Measurements from ENCODE around the gene NTRK3.

Gene NTRK3

DNA sequence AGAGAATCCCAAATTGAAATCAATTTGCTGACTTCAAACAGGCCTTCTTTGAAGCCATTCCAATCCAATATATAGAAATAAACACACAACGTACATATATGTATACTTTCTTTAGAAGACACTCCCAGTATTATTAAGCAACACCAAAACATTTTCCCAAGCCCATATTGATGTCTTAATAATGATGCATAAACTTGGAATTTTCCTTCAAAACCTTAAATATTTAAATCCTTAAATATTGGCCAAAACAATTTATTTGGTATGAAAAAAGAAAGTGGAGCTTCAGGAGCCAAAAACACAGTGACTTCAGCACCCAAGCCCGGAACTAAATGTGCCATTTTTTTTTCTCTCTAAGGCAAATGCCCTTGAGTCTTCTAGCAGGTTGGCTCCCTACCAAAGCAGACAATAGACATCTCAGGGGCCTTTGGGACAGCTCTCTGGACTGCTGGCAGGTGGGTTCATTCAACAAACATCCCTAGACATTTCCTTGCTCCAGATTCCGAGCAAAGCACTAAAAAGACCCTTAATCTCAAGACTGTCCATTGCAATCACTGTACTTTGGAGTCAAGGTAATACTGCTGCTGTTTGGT, 384.7 kb downstream of the NTRK3 start:
- DNase-seq (ENCODE audit: low spot score) (no peak), ATAC-seq (ENCODE audit: low read depth) (no peak)
- no peak overlapping the region for H3K4me3 ChIP-seq (ENCODE audit: severe bottlenecking)
- H3K4me1 ChIP-seq (ENCODE audit: insufficient read depth, poor library complexity, severe bottlenecking), result no peaks in the 10 kb centered on the region
- no peak overlapping the region for H3K27ac ChIP-seq (ENCODE audit: poor library complexity, severe bottlenecking)
- no peaks in the 10 kb centered on the region for H3K9me3 ChIP-seq (ENCODE audit: severe bottlenecking)
- no peaks in the 10 kb centered on the region for H3K36me3 ChIP-seq (ENCODE audit: low read depth)
- no peaks in the 10 kb centered on the region for H3K27me3 ChIP-seq (ENCODE audit: insufficient read depth, poor library complexity, severe bottlenecking)
- TF ChIP-seq, protein P1, sequence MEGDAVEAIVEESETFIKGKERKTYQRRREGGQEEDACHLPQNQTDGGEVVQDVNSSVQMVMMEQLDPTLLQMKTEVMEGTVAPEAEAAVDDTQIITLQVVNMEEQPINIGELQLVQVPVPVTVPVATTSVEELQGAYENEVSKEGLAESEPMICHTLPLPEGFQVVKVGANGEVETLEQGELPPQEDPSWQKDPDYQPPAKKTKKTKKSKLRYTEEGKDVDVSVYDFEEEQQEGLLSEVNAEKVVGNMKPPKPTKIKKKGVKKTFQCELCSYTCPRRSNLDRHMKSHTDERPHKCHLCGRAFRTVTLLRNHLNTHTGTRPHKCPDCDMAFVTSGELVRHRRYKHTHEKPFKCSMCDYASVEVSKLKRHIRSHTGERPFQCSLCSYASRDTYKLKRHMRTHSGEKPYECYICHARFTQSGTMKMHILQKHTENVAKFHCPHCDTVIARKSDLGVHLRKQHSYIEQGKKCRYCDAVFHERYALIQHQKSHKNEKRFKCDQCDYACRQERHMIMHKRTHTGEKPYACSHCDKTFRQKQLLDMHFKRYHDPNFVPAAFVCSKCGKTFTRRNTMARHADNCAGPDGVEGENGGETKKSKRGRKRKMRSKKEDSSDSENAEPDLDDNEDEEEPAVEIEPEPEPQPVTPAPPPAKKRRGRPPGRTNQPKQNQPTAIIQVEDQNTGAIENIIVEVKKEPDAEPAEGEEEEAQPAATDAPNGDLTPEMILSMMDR (IDR thresholded peaks at IDR 0.05; ENCODE audit: poor library complexity, severe bottlenecking), result no peak

DNA sequence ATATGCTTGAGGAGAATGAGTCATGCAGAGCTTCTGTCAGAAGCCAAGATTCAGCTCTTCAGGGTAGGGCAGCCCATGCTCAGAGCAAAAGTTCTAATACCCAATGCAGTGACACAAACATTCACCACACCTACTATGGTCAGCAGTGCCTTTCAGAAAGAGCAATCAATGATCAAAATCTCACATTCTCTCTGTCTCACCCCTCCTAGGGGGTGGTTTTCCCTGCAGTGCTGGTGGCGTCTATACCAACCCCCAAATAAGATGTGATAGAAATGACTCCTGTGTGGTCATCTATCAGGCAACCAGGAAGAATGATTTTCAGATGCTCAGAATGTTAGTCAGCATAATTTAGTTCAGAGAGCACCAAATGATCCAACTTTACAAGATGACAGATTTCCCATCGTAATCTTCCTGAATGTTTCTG, 385.3 kb downstream of the NTRK3 start:
- Histone ChIP-seq H3K27ac (ENCODE audit: poor library complexity, severe bottlenecking) (no peak overlapping the region), H3K4me3 (ENCODE audit: severe bottlenecking) (no peak overlapping the region)
- no peak for DNase-seq (ENCODE audit: low spot score)

DNA sequence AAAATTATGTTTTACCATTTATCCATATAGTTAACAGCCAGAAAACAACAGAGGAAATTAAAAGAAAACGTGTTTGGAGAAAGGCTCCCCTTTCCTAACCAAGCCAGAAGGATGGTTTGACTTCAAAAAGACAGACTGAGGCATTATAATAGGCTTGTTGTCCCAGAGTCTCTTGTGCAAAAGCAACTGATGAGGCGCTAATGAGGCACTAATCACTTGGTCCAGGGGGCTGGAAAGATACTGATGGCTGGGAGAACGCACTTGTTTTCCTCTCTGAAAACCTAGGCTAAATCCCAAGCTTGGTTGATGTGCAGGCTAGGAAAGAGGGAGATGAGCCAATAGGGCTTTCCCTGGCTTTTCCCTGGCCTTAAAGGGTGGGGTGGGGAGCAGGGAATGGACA, 389.6 kb downstream of the NTRK3 start:
- H3K4me1 ChIP-seq (ENCODE audit: insufficient read depth, poor library complexity, severe bottlenecking), result no peaks in the 10 kb centered on the region
- H3K36me3 ChIP-seq (ENCODE audit: low read depth), result no peaks in the 10 kb centered on the region
- H3K27me3 ChIP-seq (ENCODE audit: insufficient read depth, poor library complexity, severe bottlenecking), result no peaks in the 10 kb centered on the region
- H3K27ac ChIP-seq (ENCODE audit: poor library complexity, severe bottlenecking), result no peak overlapping the region
- no peaks in the 10 kb centered on the region for H3K9me3 ChIP-seq (ENCODE audit: severe bottlenecking)
- TF ChIP-seq, protein P1 (IDR thresholded peaks at IDR 0.05; ENCODE audit: poor library complexity, severe bottlenecking), result no peak
- DNase-seq (ENCODE audit: low spot score) (no peak), ATAC-seq (ENCODE audit: low read depth) (no peak)
- H3K4me3 ChIP-seq (ENCODE audit: severe bottlenecking), result no peak overlapping the region

More for the DNA sequence above, 385.3 kb downstream of the NTRK3 start:
- TF ChIP-seq, protein P1 (IDR thresholded peaks at IDR 0.05; ENCODE audit: poor library complexity, severe bottlenecking), result no peak
- Histone ChIP-seq H3K27me3 (ENCODE audit: insufficient read depth, poor library complexity, severe bottlenecking) (no peaks in the 10 kb centered on the region), H3K4me1 (ENCODE audit: insufficient read depth, poor library complexity, severe bottlenecking) (no peaks in the 10 kb centered on the region), H3K36me3 (ENCODE audit: low read depth) (no peaks in the 10 kb centered on the region), H3K9me3 (ENCODE audit: severe bottlenecking) (no peaks in the 10 kb centered on the region)
- no peak for ATAC-seq (ENCODE audit: low read depth)

DNA sequence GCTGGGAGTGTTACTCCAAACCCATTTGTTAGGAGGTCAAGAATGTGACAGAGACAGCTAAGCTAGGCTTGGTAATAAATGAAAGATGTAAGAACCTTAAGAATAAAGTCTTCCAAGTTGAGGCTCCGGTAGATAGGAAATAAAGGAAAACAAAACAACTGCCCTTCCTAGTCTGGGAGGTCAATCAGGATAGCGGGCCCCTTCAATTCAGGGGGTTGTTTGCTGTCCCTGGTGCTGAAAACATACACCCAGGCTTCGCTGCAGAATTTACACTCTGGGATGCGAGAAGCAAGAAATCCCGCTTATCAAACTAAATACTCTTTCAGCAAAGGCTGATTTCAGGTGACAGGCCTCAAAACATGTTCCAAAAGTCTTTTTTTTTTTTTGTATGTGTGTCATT, 393.4 kb downstream of the NTRK3 start:
- Histone ChIP-seq H3K4me1 (ENCODE audit: insufficient read depth, poor library complexity, severe bottlenecking) (no peaks in the 10 kb centered on the region), H3K4me3 (ENCODE audit: severe bottlenecking) (no peak overlapping the region), H3K27ac (ENCODE audit: poor library complexity, severe bottlenecking) (no peak overlapping the region), H3K36me3 (ENCODE audit: low read depth) (no peaks in the 10 kb centered on the region), H3K27me3 (ENCODE audit: insufficient read depth, poor library complexity, severe bottlenecking) (peaks cover 6% of the 10 kb centered on the region), H3K9me3 (ENCODE audit: severe bottlenecking) (no peaks in the 10 kb centered on the region)
- ATAC-seq (ENCODE audit: low read depth) (peak; percentile 64; the same call in 1 of the 3 replicates), DNase-seq (ENCODE audit: low spot score) (no peak)
- TF ChIP-seq, protein P1 (IDR thresholded peaks at IDR 0.05; ENCODE audit: poor library complexity, severe bottlenecking), result no peak

DNA sequence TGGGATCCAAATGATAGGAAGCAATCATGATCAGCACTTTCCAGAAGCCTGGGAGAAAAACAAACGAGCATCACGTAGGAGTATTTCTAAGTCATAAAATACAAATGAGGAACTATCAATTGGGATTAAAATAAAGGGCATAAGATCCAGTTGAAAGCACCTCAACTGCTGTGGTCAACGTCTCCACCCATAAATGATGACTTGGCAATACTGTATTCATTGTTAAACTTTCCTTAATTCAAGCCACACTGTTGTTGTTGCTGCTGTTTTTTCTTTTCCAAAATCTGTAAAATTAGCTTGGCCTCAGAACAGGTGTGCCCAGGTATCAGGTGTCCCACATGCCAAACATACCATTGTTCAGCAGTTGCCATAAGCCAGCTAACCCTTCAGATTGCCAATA, 395.8 kb downstream of the NTRK3 start:
- TF ChIP-seq, protein P1 (IDR thresholded peaks at IDR 0.05; ENCODE audit: poor library complexity, severe bottlenecking), result no peak
- Histone ChIP-seq H3K36me3 (ENCODE audit: low read depth) (no peaks in the 10 kb centered on the region), H3K4me1 (ENCODE audit: insufficient read depth, poor library complexity, severe bottlenecking) (no peaks in the 10 kb centered on the region), H3K9me3 (ENCODE audit: severe bottlenecking) (no peaks in the 10 kb centered on the region), H3K4me3 (ENCODE audit: severe bottlenecking) (no peak overlapping the region), H3K27me3 (ENCODE audit: insufficient read depth, poor library complexity, severe bottlenecking) (peaks cover 6% of the 10 kb centered on the region), H3K27ac (ENCODE audit: poor library complexity, severe bottlenecking) (no peak overlapping the region)
- DNase-seq (ENCODE audit: low spot score) (no peak), ATAC-seq (ENCODE audit: low read depth) (no peak)

Data from RWPE2 (cell line).